NOMO-1 treated with dmso at 0.1 percent for 144 hours (cell line): Measurements from ENCODE around the gene SPATA16.
"Not testable (repeated sequence)": the region's sequence is repeated elsewhere in the genome, so short reads cannot be mapped to it uniquely, and the experiment has no call there.

Experiments
- DNase-seq: peaks from one replicate; lab custom pipeline; 2025; ENCODE audit not compliant: unreplicated experiment; lab: John Stamatoyannopoulos, UW

SPATA16 gene

DNA sequence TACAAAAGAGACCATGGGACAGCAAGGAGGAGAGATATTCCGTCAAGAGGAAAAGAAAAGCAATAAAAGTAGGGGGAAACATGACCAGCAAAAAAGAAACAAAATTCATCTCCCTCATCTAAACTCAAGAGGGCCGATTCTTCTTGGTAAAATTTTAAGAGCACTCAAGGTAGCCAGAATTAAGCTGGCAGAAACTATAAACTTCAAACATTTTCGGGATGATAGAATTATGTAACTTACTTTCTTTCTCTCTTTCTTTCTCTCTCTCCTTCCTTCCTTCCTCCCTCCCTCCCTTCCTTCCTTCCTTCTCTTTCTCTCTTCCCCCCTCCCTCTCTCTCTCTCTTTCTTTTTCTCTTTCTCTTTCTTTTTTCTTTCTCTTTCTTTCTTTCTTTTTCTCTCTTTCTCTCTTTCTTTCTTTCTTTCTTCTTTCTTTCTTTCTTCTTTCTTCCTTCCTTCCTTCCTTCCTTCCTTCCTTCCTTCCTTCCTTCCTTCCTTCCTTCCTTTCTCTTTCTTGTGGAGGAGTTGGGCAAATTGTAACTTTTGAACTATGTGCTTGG is 180.3 kb downstream of the SPATA16 start:
- not testable (repeated sequence) for DNase-seq

DNA sequence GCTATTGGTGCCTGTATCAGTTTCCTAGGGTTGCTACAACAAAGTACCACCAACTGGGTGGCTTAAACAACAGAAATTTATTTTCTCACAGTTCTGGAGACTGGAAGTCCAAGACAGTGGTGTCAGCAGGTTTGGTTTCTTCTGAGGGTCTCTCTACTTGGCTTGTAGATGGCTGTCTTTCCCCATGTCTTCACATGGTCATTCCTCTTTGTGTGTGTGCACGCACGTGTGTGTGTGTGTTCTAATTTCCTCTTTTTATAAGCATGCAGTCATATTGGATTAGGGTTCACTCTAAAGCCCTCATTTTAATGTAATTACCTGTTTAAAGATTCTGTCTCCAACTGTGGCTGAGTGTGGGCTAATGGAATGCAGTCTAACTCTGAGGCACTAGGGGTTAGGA is 182.5 kb downstream of the SPATA16 start:
- no peak for DNase-seq

DNA sequence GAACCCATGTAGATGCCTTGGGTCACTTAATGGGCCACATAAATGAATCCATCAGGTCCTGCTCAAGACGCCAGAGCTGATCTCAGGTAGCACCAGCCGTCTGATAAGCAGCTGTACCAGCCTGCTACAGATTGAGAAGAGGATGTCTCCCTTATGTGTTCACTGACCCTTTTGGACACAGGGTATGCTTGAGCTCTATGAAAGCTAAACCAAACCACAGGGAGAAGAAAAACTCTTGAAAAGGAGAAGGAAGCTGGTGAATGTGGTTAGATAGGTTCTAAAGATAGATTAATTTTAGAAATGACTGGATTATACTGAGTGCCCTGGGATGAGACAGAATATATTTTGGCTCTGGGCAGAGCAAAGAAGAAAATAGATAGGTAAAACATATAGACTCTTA is 187.5 kb downstream of the SPATA16 start:
- DNase-seq = no peak

DNA sequence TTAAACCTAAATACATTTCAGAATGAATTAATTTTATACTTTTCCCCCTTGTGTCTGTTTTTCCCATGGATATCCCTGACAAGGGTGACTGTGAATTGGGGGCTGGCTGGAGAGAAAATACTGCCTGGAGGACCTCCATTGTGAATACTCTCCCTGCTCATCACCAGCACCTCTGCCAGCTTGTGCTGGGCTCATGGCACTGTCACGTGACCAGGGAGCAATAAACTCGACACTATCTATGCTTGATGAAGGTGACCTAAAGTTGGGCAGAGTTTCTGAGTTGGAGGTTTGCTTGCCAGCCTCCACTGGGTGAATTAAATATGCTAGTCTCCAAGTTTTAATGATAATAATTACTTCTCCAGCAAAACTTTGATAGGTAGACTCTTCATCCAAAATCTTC is 189.5 kb downstream of the SPATA16 start:
- DNase-seq = no peak

DNA sequence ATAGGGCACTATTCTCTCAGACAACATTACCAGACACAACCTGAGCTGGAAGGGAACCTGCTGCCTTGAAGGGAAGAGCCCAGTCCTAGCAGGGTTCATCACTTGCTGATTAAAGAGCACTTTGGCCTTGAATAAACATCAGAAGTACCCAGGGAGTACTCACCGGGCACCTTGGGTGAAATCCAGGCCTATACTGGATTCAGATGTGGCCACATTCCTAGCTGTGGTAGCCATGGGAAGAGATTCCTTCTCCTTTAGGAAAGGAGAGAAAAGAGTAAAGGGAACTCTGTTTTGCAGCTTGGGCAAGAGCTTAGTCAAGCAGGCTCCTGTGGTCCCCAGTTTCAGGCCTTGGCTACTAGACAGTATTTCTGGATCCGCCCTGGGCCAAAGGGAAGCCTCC is 195.0 kb downstream of the SPATA16 start:
- no peak for DNase-seq

DNA sequence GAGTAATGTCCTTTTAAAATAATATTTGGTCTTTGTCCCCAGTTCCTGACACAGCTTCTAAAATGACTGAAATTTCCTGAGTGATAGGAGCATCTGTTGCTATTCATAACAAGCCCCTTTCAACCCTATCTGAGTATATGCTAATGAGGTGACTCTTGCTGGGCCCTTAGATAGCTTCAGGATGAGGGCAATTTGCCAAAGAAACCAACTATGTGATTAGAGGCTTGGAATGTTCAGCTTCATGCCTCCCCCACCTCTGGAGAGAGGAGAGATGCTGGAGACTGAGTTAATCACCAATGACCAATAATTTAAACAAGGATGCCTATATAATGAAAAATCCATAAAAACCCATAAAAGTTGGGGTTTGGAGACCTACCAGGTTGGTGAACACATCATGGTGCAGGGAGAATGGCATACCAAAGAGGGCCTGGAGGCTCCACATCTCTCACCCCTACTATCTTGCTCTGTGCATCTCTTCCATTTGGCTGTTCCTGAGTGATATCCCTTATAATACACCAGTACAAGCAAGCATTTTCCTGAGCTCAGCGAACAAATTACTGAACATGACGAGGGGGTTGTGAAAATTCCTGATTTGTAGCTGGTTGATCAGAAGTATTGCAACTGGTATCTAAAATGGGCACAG is 201.3 kb downstream of the SPATA16 start:
- DNase-seq = no peak

DNA sequence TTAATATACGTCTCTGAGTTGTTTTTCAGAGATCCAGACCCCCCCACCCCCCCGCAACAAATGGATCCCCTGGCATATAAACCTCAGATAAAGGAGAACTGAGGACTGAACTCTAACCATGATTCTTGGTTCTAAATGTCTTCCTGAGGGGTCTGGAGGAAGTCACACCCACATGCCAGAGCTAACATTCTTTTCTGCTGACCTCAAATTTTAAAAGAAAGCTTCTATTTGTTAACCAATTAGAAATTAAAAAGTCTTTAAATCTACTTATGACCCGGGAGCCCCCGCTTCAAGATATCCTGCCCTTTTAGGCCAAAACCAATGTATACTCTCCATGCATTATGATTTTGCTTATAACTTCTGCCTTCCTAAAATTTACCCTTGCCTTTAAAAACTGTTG is 202.2 kb downstream of the SPATA16 start:
- no peak for DNase-seq

DNA sequence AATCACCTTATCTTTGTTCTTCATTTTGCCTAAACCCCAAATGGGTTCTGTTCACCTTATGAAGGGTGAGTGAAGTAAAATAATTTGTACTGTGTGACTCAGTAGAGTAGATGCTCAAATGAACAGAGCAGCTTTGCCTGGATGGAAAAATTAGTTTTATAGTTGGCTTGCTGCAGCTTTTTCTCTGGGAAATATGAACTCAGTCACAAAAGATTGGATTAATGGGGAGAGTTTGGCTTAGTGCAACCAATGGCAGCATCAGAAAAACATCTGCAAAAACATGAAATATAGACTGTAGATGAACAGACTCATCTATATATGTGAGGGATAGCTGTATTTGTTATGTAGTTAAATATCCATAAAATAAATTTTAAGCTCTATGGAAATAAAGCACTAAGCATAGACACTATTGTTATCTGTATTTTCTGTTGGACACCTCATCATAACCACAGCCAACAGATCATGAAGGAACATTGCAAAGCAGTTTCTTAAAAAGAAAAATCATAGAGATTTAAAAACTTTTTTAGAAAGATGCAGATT is 209.2 kb downstream of the SPATA16 start:
- DNase-seq = no peak

DNA sequence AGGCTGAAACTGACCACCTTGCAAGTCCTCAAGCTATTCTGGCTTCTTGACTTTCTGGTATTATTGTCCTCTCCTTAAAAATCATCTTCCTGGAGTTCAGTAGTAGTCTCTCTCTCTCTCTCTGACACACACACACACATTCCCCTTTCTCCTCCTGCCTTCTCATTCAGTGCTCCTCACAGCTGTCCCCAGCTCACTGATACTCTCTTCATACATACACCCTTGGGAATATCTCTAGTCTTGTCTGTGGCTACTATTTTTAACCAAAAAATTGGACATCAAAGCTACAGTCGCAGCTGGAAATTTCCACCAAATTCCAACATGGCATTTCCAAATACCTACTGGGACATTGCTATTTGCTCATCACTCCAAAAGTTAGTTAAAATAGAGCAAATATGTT is 211.6 kb downstream of the SPATA16 start:
- DNase-seq = no peak

DNA sequence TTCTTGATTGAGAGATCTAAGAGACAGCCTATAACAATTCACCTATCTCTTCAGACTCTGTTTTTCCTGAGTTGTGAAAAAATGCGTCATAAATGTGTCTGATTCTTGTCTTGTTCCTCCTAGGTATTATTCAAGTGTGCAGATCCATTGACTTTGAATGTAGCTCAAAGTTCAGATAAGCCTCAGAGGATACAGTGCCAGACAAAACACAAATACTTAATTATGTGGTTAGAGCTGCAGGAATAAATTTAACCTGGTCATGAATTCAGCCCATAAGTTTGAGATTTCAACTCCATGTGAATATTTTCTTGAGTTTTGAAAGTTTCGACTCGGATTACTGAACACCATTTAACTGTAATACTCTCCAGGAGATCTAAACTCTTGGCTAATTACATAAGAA is 216.5 kb downstream of the SPATA16 start:
- no peak for DNase-seq

DNA sequence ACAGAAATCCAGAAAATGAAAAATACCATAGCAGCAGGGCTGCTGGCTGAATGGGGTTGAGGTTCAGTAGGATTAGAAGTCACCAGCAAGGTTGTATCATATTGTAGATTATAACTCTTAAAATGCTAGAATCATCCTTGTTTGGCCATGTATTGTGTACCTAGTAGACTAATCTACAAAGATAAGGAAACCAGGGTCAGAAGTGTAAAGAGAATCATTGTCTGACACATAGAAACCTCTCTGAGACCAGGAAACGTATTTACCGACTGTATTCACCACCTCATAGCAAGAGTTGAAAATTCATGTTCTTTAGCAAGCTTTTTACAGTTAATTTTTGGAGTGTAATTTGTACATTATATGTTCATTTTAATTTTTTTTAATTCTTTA is 221.7 kb downstream of the SPATA16 start:
- no peak for DNase-seq

DNA sequence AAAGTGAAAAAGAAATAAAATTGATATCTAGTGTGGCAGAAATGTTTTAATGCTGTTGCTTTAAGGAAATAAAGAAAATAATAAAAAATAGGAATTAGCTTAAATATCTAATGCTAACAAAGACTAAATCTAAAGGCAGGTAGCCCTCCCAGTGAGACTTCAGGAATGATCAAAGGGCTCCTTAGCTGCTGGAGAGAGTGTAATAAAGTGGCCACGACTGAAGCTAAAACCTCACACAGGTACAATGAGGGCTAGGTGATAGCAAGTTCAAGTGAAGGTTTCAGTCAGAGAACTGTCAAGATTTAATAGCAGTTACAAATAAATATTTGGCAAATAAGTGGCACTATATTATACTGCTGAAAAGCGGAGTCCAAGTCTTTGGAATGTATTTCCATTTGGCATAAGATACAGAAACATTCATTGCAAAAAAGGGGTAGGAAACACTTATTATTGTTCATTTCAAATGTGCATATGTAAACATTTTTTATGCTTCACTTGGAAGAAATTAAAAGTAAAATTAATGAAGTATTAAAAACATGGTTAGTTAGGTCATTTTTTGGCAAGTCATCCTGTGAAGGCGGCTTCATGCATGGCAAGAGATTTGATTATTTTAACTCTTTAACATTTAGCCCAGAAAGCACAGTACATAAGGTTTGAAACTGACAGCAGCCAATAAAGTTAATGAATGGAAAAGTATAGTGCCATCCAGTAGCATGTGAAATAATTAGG is 222.3 kb downstream of the SPATA16 start:
- DNase-seq = no peak

DNA sequence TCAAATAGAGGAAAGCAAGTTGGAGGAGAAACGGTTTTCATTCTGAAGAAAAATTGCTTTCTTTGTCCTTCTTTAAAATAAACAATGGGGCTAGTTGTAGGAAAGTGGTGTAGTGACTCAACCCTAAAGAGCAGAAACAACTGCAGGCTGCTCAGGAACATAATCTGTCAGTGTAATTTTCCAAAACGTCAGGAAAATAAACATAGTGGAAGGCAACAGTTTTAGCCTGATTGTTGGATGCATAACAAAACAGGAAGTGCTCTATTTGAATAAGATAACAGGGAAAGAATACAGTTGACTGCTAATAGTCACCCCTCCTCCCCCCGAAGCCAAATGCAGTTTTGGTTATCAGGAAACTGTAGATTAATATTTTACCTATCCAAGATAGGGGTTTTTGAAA is 222.9 kb downstream of the SPATA16 start:
- DNase-seq = no peak

DNA sequence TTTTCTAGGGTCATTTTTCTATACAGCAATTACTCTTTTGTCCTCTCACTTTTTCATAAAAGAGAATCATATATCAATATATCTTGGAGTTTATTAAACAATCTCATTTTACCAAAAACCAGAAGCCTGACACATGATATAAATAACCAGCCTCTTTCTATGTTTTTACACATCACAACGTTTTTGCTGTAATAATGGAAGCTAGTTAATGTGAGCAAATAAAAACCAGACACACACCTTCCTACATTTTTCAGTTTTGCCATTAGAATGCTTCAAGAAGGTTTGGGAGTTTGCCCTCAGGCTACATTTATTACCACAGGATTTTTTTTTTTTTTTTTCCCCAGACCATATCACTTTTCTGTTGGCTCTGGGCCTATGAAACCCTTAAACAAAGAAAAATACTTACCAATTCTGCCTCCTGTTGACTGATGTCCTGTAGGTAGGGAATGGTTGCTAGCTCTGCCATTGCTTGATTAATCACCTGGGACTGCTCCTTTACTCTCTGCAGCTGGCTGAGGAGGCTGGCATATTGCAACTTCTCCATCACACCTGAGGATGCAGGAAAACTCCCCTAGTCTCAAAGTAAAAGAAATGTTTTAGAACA is 225.0 kb downstream of the SPATA16 start:
- no peak for DNase-seq

DNA sequence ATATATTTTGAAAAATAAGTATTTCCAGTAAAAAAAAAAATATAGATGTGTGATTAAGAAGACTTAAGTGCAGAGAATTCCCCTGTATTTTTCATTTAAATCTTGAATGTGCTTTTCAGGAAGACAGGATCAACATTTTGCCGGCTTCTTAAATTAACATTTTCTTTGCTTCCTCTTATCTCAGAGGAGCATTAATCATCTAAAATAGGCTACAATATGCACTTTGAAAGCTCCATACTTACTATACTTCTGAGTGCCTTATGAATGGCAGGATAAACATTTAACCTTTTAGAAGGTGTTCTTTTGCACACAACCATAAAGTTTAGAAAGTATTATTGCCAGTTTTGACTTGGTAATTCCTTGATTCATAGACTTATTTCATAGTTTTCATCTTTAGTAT is 226.2 kb downstream of the SPATA16 start:
- DNase-seq = no peak

DNA sequence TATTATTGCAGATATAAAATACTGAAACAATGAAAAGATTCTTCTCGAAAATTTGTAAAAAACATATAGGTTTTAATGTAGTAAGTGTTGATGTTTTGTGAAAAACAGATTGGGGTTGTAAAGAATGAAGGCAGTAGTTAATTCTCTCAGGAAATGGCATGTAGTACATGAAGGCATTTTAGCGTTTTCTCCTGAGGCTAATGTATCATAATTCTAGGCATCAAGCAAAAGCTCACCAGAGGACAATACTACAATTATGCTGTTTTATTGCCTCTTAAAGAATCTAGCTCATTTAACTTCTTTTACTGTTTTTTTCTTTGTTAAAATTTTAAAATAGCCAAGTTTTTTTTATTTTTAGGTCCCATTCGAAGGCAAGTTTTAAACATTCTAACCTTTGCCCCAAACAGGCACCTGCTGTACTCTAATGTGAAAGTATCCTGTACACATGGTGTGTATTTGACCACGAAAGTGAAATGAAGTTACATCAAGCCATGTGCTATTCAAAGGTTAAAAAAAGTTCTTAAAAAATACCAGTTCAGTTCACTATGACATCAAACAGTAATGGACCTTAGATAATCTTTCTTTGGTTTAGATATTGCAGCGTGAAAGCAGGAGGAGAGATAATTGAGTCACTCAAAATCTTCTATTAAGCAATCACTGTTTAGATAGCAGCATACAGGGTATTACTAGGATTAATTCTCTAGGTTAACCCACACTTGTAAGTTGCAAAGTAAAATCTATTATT is 227.0 kb downstream of the SPATA16 start:
- DNase-seq = no peak

DNA sequence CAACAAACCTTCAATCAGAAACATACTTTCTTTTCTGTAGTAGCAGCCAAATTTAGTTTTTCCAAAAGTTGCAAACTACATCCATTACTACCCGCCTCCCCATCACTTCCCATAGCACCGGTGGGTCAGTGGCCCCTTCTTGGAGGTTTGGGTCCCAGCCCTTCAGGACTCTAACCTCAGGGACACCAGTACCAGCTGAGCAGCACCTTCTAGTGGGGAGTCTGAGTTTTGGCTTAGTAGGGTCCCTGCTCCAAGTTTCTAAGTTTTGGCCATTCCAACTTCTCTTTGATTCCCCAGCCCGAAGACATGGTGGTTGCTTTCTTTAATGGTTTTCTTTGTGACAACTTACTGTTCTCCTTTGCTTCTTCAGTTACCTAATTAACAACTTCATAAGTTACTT is 229.9 kb downstream of the SPATA16 start:
- DNase-seq = no peak

DNA sequence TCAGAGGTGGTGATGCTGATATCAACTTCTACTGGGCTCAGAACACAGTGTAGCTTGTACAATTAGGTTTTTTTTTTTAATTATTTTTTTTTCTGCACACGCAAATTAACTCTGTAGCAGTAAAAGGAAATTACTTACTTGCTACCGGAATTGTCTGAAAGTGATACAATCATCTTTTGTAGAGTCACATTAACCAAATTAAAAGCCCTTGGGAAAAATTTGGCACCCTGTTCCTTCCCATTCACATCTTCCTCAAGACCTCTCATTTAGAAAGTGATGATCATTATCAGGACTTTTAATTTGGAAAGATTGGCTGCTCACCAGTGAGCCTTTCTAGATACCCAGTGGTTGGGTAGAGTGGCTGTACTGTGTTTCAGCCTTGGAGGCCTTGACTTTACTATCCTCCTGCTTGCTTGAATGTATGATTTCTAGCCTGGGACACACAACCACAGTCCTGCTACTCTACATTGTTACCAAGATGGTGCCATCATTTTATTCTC is 232.2 kb downstream of the SPATA16 start:
- DNase-seq = no peak

DNA sequence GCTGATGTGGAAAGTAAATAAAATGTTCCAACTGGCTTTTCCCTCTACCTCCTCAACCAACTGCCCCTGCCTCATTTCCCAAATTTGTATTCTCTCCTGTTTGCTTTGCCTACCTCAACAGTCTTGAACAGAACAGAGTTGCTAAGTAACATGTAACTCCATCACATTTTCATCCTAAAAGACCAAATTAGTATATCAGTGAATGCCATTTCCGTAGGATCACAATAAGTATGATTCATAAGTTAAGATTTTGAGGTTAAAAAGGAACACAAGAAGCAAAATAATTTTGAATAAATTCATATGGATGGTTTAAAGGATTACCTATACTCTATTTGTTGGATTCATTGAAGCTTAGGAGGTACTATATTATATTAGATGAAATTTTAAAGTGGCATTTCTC is 235.6 kb downstream of the SPATA16 start:
- no peak for DNase-seq

DNA sequence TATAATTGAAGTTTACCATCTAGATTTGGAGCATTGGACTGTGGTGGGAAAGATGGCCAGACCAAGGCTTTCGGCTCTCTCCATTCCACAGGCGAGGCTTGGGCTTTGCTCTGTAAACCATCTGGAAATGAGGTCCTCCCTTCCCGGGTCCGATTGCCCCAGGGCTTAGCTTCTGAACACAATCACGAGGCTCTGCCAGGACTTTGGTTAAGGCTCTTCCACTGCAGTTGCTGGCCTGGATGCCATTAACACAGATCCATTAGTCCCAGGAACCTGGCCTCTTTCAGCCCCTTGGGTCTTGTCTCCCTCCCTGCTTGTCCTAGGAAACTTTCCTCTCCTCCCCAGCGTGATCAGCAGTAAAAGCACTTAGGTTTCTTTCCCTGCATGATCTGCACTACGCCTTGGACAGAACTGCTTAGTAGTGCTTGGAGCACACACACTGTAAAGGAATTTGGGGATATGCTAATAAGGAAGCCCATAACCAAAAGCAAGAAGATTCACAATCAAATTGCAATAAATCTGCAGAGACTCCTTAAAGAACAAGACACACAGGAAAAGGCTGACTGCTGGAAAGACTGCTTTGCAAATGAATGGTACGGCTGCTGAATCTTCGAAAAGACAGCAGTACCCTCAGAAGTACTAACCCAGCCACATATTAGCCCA is 236.2 kb downstream of the SPATA16 start:
- DNase-seq = no peak
